HG03103 (cell line): Measurements from ENCODE around the gene ZBTB12.
"Not testable (repeated sequence)": the region's sequence is repeated elsewhere in the genome, so short reads cannot be mapped to it uniquely, and the experiment has no call there.

Source experiments
- ATAC-seq: cut with Tn5 transposase; IDR thresholded peaks from one replicate; pipeline ENCODE4 v1.9.1; 2021; ENCODE audit warnings: low read depth; ENCODE audit not compliant: unreplicated experiment

ZBTB12 gene

DNA sequence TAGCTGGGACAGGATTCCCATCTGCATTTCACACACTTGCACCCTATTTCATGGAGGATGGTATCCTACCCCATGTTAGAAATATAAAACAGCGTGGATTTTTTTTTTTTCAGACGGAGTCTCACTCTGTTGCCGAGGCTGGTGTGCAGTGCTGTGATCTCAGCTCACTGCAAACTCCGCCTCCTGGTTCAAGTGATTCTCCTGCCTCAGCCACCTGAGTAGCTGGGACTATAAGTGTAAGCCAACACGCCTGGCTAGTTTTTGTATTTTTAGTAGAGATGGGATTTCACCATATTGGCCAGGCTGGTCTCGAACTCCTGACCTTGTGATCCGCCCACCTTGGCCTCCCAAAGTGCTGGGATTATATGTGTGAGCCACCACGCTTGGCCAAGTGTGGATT is 44.1 kb downstream of the ZBTB12 start:
- not testable (repeated sequence) for ATAC-seq

DNA sequence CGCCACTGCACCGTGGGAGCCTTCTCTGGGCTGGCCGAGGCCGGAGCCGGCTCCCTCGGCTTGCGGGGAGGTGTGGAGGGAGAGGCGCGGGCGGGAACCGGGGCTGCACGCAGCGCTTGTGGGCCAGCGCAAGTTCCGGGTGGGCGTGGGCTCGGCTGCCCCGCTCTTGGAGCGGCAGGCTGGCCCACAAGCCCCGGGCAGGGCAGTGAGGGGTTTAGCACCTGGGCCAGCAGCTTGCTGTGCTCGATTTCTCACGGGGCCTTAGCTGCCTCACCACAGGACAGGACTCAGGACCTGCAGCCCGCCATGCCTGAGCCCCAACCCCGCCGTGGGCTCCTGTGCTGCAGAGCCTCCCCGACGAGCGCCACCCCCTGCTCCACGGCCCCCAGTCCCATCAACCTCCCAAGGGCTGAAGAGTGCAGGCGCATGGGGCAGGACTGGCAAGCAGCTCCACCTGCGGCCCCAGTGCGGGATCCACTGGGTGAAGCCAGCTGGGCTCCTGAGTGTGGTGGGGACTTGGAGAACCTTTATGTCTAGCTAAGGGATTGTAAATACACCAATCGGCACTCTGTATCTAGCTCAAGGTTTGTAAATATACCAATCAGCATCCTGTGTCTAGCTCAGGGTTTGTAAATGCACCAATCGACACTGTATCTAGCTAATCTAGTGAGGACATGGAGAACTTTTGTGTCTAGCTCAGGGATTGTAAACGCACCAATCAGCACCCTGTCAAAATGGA is 49.7 kb downstream of the ZBTB12 start:
- ATAC-seq = not testable (repeated sequence)

GRCh38 chr6:31851485-31851832 is 50.4 kb downstream of the ZBTB12 start:
- ATAC-seq = no peak

DNA sequence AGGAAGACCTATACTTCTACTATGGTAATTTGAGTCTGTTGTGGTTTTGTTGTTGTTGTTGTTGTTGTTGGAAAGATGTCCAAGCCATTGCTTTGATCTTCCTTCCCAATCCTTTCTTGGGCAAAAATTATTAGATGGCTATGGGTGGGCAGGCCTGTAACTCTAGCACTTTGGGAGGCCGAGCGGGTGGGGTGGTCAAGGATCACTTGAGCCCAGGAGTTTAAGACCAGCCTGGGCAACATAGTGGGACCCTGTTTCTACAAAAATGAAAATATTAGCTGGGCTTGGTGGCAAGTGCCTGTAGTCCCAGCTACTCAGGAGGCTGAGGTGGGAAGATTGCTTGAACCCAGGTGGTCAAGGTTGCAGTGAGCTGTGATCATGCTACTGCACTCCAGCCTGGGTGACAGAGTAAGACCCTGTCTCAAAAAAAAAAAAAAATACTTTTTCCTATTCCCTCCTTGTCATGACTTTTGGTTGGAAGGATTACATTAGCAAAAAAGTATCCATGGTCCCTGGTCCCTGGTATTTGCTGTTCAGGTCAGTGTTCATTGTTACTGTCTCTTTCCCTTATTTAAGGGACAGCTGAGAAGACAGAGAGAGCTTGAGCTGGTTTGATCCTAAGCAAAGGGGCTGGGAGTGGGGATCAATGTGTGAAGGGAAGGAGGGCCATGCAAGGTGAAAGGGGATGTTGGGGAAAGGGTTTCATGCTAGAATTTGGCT is 51.0 kb downstream of the ZBTB12 start:
- ATAC-seq = no peak
